Activated T-cell treated with anti-CD3 and anti-CD28 coated beads for 24 hours (primary cell): ENCODE results near the gene LRP5.
A peak's percentile ranks its signal among the peaks of the same experiment; 100 is the strongest.

Source experiments
- DNase-seq: peaks from one replicate; pipeline ENCODE4 v3.0.0-alpha.2; 2020; ENCODE audit warnings: low read depth

The LRP5 gene

GRCh38 chr11:68371171-68372041 lies 59.0 kb downstream of the LRP5 start:
- DNase-seq: no peak

- no peak for DNase-seq
Measured at GRCh38 chr11:68372114-68372513, 59.7 kb downstream of the LRP5 start.

DNA sequence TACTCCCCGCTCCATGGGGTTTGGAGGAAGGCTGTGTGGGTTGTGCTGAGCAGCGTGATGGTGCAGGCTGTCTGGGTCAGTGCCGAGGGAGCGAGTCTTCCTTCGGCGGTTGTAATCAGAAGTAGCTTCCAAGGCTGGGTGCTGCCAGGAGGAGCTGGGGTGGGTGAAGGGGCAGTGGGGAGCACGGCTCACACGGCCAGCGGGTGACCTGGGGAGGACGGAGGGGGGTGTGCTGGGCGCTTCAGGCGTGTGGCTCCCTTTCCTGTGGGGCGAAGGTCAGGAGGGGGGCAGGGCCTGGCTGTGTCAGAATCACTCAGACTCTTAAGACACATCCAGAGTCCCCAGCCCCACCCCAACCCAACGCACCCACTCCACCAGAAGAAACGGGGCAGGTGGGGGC lies 60.2 kb downstream of the LRP5 start:
- DNase-seq: no peak

GRCh38 chr11:68373189-68373814 lies 60.9 kb downstream of the LRP5 start:
- no peak for DNase-seq

- DNase-seq: no peak
Measured at GRCh38 chr11:68373815-68374501, 61.6 kb downstream of the LRP5 start.

- DNase-seq: no peak
Measured at GRCh38 chr11:68374531-68374930, 62.1 kb downstream of the LRP5 start.

- DNase-seq: no peak
Measured at GRCh38 chr11:68375337-68375736, 62.9 kb downstream of the LRP5 start.

DNA sequence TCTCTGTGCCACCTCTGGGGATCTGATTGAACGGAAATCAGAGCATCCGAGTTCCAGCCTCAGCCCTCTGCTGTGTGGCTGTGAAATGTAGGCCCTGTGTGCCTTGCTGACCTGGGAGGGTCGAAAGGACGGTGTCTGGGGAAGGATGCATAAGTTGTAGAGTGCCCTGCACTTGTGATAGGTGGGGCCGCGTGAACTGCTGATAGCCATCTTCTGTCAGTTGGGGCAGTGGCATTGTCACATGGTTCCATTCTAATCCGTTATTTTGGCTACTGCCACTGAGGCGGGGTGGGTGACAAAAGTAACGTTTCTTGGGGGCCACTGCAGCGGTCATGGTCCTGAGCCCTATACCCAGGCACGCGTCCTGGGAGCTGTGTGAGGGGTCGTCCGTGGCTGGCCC lies 63.4 kb downstream of the LRP5 start:
- DNase-seq: no peak

GRCh38 chr11:68377389-68377795 lies 65.0 kb downstream of the LRP5 start:
- no peak for DNase-seq

DNA sequence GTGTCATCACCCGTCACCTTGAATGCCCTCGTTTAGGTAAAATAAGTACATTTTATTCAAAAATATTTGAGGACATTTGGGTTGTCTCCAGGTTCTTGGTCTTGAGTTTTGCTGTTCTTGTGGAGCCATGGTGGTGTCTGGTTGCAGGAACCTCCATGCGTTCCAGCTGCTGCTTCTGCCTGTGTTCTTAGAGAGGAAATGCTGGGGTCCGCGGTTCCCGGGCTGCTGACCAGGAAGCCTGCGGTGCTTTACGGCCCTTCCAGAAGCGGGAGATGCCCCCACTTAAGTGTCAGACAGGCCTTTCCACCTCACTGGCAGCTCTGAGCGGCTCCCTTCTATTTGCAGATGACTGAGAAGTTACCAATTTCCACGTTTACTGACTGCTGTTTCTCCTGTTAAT lies 66.8 kb downstream of the LRP5 start:
- DNase-seq: no peak

DNA sequence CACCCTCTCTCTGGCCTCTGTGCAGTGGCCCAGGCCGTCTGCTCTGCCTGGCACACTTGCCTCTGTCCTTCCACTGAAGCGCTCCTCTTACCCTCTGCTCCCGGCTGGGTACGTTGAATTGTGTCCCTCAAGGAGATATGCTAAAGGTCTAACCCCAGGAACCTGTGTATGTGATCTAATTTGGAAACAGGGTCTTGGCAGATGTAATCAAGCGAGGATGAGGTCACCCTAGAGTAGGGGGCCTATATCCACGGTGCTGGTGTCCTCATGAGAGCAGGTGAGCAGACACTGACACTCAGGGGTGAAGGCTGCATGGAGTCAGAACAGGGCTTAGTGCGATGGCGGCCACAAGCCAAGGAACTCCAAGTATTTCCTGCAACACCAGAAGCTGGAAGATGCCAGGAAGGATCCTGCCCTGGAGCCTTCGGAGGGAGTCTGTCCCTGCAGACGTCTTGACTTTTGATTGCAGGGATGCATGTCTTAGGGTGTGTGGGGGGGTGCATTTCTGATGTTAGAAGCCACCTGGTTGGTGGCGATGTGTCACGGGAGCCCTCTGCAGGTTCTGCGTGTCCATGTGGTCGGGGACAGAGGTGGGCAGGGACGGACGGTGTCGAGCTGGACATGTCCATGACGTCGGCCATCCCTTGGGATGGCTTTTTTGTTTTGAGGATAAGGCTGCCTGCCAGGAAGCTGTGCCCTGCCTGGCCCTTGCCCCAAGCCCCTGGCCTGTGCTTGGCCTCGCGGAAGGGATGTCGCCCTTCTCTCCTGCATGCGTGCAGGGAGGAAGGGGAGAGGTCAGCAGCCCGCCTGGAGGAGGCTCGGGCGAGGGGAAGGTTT lies 68.6 kb downstream of the LRP5 start:
- DNase-seq: no peak

DNA sequence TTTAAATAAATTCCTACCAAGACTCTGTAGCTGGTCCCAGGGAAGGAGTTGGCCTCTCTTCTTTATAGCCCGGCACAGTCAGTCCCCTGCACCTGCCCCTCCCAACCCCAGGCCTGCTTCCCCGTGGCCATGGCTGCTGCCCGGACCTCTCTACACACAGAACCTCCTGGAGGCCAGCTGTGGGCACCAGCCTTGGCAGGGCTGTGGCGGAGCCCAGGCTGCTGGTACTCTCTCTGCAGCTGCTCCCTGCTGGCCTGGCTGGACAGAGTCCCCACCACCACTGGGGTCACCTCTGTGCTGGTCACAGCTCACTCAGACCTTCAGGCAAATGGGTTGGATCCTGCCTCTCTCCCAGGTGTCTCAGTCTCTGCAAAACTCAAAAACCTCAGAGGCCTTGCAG lies 69.3 kb downstream of the LRP5 start:
- no peak for DNase-seq

DNA sequence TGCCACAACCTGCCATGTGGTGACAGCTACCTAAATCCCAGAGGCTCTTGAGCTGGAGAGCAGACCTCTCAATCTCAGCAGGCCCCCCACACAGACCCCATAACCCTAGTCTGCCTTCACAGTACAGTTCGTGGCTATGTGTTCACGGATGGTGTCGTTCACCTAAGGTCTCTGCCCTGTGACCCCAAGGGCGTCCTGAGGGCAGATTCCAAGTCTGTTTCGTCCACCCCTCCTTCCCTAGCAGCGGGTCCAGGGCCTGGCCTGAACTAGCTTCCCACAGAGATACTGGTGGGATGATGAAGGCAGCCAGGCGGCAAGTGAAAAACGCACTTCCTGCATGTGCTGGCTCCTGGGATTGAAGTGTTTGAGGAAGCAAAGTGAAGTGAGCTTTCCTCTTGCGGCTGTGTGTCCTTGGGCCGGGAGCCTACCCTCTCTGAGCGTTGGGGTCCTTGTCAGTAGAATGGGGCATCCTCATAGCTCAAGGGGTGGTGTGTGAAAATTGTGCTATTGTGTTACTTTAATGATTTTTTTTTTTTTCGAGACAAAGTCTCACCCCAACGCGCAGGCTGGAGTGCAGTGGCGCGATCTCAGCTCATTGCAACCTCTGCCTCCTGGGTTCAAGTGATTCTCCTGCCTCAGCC lies 70.1 kb downstream of the LRP5 start:
- DNase-seq: no peak

DNA sequence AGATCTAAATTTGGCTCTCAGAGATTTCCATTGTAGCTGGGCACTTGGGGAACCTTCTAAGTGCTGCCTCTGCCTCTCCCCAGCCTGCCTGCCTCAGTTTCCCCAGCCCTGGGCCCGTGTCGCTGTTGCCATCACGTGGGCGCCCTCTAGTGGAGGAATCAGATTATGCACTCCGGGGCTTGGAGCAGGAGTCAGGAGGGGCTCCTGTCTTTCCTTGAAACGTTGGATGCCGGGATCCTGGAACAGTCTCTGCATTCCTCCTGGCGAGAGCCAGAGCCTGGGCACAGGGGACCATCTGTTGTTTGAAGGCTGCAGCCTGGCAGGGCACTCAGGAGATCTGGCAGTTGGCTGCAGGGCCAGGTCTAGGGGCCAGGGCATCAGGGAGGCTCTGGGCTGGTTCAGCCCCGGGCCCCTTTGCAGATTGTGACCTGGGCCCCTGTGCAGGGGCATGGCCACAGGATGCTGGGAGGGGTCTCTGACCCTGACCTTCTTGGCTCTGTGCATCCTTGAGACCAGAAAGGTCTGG lies 71.6 kb downstream of the LRP5 start:
- peak; percentile 43 for DNase-seq

GRCh38 chr11:68384530-68385081 lies 72.2 kb downstream of the LRP5 start:
- DNase-seq: no peak

GRCh38 chr11:68385128-68385527 lies 72.7 kb downstream of the LRP5 start:
- DNase-seq: no peak

DNA sequence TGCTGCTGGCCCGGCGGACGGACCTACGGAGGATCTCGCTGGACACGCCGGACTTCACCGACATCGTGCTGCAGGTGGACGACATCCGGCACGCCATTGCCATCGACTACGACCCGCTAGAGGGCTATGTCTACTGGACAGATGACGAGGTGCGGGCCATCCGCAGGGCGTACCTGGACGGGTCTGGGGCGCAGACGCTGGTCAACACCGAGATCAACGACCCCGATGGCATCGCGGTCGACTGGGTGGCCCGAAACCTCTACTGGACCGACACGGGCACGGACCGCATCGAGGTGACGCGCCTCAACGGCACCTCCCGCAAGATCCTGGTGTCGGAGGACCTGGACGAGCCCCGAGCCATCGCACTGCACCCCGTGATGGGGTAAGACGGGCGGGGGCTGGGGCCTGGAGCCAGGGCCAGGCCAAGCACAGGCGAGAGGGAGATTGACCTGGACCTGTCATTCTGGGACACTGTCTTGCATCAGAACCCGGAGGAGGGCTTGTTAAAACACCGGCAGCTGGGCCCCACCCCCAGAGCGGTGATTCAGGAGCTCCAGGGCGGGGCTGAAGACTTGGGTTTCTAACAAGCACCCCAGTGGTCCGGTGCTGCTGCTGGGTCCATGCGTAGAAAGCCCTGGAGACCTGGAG lies 74.1 kb downstream of the LRP5 start:
- no peak for DNase-seq

DNA sequence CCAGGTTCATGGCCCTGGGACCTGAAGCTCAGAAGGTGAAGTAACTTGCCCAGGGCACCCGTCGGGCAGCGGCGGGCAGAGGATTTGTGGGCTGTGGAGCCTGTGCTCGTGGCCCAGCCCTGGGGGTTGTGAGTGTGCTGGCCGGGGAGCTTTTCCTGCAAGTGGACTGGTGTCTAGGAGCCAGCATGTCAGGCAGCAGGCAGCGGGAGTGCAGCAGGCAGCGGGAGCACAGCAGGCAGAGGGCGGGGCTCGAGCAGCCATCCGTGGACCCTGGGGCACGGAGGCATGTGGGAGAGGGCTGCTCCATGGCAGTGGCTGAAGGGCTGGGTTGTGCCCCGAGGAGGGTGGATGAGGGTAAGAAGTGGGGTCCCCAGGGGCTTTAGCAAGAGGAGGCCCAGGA lies 75.4 kb downstream of the LRP5 start:
- DNase-seq: no peak

DNA sequence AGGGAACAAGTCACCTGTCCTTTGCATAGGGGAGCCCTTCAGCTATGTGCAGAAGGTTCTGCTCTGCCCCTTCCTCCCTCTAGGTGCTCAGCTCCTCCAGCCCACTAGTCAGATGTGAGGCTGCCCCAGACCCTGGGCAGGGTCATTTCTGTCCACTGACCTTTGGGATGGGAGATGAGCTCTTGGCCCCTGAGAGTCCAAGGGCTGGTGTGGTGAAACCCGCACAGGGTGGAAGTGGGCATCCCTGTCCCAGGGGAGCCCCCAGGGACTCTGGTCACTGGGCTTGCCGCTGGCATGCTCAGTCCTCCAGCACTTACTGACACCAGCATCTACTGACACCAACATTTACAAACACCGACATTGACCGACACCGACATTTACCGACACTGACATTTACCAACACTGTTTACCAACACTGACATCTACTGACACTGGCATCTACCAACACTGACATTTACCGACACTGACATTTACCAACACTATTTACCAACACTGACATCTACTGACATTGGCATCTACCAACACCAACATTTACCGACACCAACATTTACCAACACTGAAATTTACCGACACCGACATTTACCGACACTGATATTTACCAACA lies 76.3 kb downstream of the LRP5 start:
- no peak for DNase-seq

DNA sequence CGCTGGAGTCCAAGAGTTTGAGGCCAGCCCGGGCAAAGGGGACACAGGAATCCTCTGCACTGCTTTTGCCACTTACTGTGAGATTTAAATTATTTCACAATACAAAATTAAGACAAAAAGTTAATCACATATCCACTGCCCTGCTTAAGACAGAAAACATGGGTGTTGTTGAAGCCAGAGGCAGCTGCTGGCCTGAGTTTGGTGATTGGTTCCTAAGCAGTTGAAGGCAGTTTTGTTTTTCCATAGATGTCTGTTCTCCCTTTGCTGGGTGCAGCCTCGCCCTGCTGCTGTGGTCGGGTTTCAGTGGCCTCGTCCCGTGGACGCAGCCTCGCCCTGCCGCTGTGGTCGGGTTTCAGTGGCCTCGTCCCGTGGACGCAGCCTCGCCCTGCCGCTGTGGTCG lies 77.9 kb downstream of the LRP5 start:
- no peak for DNase-seq
